Measurements from ENCODE around the gene LAMA2.

GRCh38 chr6:128870746-128871145 lies 12.2 kb upstream of the LAMA2 start:
- TF ChIP-seq EZH2 (IDR thresholded peaks at IDR 0.05; ENCODE audit: borderline replicate concordance, low read length) (no peak), CTCF (IDR thresholded peaks at IDR 0.05; ENCODE audit: low read length) (no peak)
